ENCODE measurements around the gene BTBD10. TPM values are rescaled to one million over a fixed set of nuclear protein-coding genes. Genes with fewer than 3 reads are reported as not detected.

BTBD10 gene
- total and polyA plus RNA-seq, 2 experiments from 2014 or later, result 20.2 to 30.1 TPM

GRCh38 chr11:13386567-13386966, 76.5 kb downstream of the BTBD10 start (continued):
- TF ChIP-seq, protein P1, sequence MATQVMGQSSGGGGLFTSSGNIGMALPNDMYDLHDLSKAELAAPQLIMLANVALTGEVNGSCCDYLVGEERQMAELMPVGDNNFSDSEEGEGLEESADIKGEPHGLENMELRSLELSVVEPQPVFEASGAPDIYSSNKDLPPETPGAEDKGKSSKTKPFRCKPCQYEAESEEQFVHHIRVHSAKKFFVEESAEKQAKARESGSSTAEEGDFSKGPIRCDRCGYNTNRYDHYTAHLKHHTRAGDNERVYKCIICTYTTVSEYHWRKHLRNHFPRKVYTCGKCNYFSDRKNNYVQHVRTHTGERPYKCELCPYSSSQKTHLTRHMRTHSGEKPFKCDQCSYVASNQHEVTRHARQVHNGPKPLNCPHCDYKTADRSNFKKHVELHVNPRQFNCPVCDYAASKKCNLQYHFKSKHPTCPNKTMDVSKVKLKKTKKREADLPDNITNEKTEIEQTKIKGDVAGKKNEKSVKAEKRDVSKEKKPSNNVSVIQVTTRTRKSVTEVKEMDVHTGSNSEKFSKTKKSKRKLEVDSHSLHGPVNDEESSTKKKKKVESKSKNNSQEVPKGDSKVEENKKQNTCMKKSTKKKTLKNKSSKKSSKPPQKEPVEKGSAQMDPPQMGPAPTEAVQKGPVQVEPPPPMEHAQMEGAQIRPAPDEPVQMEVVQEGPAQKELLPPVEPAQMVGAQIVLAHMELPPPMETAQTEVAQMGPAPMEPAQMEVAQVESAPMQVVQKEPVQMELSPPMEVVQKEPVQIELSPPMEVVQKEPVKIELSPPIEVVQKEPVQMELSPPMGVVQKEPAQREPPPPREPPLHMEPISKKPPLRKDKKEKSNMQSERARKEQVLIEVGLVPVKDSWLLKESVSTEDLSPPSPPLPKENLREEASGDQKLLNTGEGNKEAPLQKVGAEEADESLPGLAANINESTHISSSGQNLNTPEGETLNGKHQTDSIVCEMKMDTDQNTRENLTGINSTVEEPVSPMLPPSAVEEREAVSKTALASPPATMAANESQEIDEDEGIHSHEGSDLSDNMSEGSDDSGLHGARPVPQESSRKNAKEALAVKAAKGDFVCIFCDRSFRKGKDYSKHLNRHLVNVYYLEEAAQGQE (IDR thresholded peaks at IDR 0.05; ENCODE audit: unreplicated experiment), result no peak
- TF ChIP-seq, protein P2, sequence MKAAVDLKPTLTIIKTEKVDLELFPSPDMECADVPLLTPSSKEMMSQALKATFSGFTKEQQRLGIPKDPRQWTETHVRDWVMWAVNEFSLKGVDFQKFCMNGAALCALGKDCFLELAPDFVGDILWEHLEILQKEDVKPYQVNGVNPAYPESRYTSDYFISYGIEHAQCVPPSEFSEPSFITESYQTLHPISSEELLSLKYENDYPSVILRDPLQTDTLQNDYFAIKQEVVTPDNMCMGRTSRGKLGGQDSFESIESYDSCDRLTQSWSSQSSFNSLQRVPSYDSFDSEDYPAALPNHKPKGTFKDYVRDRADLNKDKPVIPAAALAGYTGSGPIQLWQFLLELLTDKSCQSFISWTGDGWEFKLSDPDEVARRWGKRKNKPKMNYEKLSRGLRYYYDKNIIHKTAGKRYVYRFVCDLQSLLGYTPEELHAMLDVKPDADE (IDR thresholded peaks at IDR 0.05), result no peak
- TF ChIP-seq EZH2 (IDR thresholded peaks at IDR 0.05; ENCODE audit: low read depth, unreplicated experiment) (no peak), JUNB (IDR thresholded peaks at IDR 0.05; ENCODE audit: unreplicated experiment) (no peak)
- TF ChIP-seq, protein P3, sequence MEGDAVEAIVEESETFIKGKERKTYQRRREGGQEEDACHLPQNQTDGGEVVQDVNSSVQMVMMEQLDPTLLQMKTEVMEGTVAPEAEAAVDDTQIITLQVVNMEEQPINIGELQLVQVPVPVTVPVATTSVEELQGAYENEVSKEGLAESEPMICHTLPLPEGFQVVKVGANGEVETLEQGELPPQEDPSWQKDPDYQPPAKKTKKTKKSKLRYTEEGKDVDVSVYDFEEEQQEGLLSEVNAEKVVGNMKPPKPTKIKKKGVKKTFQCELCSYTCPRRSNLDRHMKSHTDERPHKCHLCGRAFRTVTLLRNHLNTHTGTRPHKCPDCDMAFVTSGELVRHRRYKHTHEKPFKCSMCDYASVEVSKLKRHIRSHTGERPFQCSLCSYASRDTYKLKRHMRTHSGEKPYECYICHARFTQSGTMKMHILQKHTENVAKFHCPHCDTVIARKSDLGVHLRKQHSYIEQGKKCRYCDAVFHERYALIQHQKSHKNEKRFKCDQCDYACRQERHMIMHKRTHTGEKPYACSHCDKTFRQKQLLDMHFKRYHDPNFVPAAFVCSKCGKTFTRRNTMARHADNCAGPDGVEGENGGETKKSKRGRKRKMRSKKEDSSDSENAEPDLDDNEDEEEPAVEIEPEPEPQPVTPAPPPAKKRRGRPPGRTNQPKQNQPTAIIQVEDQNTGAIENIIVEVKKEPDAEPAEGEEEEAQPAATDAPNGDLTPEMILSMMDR (conservative IDR thresholded peaks at IDR 0.05; ENCODE audit: low read depth in 2 of 2), result no peak

DNA sequence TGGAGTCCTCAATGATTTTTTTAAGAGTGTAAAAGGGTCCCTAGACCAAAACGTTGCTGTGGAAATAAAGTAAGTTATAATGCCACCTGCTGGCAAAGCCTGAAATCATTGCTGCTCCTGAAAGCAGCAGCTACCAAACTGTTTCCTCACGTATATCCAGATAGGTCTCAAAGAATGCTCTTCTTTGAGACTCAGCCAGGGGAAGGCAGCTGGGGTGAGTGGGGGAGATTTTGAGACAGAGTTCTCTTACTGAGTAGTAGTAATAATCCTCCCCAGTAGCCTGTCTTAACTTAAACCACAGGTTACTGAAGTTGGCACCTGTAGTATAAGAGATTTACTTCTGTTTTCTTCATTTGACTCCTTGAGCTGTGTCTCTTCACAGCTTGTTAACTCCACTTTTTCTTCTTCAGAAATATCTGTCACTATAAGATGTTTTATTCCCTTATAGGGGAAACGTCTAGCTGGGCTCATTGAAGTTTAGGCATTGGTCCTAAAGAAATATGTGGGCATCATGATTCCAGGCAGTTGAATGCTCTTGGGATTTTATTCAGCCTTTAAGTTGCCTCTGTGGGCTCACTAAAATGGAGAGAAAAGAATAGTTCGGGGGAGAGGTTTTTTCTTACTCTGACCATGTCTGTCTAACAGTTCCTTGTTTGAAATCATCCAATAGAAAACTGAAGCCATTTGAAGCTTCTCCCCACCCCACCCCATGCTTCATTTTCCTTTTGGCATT, 77.9 kb downstream of the BTBD10 start:
- peak; percentile 77 for ATAC-seq

More for the DNA sequence above, 77.9 kb downstream of the BTBD10 start:
- H3K27ac Mint-ChIP-seq, result no peak overlapping the region
- H3K4me1 Mint-ChIP-seq, result no peaks in the 10 kb centered on the region
- Histone ChIP-seq H3K27me3 (ENCODE audit: insufficient read depth) (no peaks in the 10 kb centered on the region), H3K36me3 (ENCODE audit: insufficient read depth) (no peaks in the 10 kb centered on the region), H3K4me1 (ENCODE audit: insufficient read depth) (no peaks in the 10 kb centered on the region), H4K20me1 (replicated peaks; ENCODE audit: insufficient read depth) (no peaks in the 10 kb centered on the region), H3K4me3 (no peak overlapping the region), H3F3A (replicated peaks; ENCODE audit: low read depth) (no peaks in the 10 kb centered on the region), H3K79me2 (replicated peaks; ENCODE audit: insufficient read depth) (no peaks in the 10 kb centered on the region), H3K9me2 (ENCODE audit: insufficient read depth) (no peaks in the 10 kb centered on the region), H3K27ac (ENCODE audit: low read depth) (no peak overlapping the region), H2AFZ (no peak overlapping the region), H3K4me2 (no peak overlapping the region)
- no peaks in the 10 kb centered on the region for H3K27me3 Mint-ChIP-seq (ENCODE audit: insufficient read depth, low read depth, poor library complexity)
- peak; percentile 80 for DNase-seq (ENCODE audit: low spot score)
- no peak overlapping the region for H3K4me3 Mint-ChIP-seq
- TF ChIP-seq ZNF331 (CRISPR knock-in tag; IDR thresholded peaks at IDR 0.05; ENCODE audit: low read depth) (no peak), ZNF114 (CRISPR knock-in tag; IDR thresholded peaks at IDR 0.05) (no peak), JUNB (IDR thresholded peaks at IDR 0.05; ENCODE audit: unreplicated experiment) (no peak)
- TF ChIP-seq, protein P3 (conservative IDR thresholded peaks at IDR 0.05; ENCODE audit: low read depth in 2 of 2), result peak; percentile 67 to 77
- no peaks in the 10 kb centered on the region for H3K36me3 Mint-ChIP-seq (ENCODE audit: low read depth)
- no peaks in the 10 kb centered on the region for H3K9me3 Mint-ChIP-seq
